Effector CD4-positive, alpha-beta T cell (primary cell): ENCODE results near the gene PACS2.

ENCODE experiments used
- DNase-seq: peaks from one replicate; pipeline ENCODE4 v3.0.0-alpha.2; 2020

PACS2 gene

GRCh38 chr14:105375635-105376057 is 61.1 kb downstream of the PACS2 start:
- DNase-seq = no peak

- DNase-seq = no peak
These were observed 62.2 kb downstream of the PACS2 start for GRCh38 chr14:105376521-105377440.

- no peak for DNase-seq
These were observed 63.1 kb downstream of the PACS2 start for GRCh38 chr14:105377555-105378182.

- no peak for DNase-seq
These were observed 63.7 kb downstream of the PACS2 start for GRCh38 chr14:105378199-105378598.

- no peak for DNase-seq
These were observed 64.5 kb downstream of the PACS2 start for GRCh38 chr14:105378873-105379685.

GRCh38 chr14:105379946-105380345 is 65.4 kb downstream of the PACS2 start:
- DNase-seq = no peak

GRCh38 chr14:105380756-105381155 is 66.2 kb downstream of the PACS2 start:
- DNase-seq = no peak

- no peak for DNase-seq
These were observed 67.1 kb downstream of the PACS2 start for GRCh38 chr14:105381446-105382342.

- DNase-seq = no peak
These were observed 68.0 kb downstream of the PACS2 start for GRCh38 chr14:105382343-105383082.

- no peak for DNase-seq
These were observed 68.7 kb downstream of the PACS2 start for GRCh38 chr14:105383083-105383730.

GRCh38 chr14:105384041-105384557 is 69.6 kb downstream of the PACS2 start:
- no peak for DNase-seq

- DNase-seq = no peak
These were observed 70.2 kb downstream of the PACS2 start for GRCh38 chr14:105384605-105385321.

GRCh38 chr14:105385322-105385637 is 70.7 kb downstream of the PACS2 start:
- DNase-seq = no peak

GRCh38 chr14:105385698-105386365 is 71.3 kb downstream of the PACS2 start:
- DNase-seq = no peak

GRCh38 chr14:105386581-105387529 is 72.3 kb downstream of the PACS2 start:
- no peak for DNase-seq

- no peak for DNase-seq
These were observed 73.0 kb downstream of the PACS2 start for GRCh38 chr14:105387530-105387922.

- DNase-seq = no peak
These were observed 73.8 kb downstream of the PACS2 start for GRCh38 chr14:105388110-105388951.
